CD4-positive, alpha-beta T cell (primary cell): ENCODE results near the gene OR51B4. TPM values are rescaled to one million over a fixed set of nuclear protein-coding genes. Genes with fewer than 3 reads are reported as not detected.

Source experiments
- ATAC-seq: fragments of 200-7000 bp; cut with Tn5 transposase; one replicate; pipeline ENCODE4 v1.10.0; 2022; ENCODE audit warnings: mild to moderate bottlenecking; ENCODE audit not compliant: poor library complexity
- CTCF ChIA-PET: fragments of 350-600 bp; sonication (Branson Sonifier 250); formaldehyde crosslinking; loops from one replicate; lab custom pipeline; 2021; ENCODE audit warnings: antibody characterized with exemption, inconsistent platforms; lab: Charles Lee
- POLR2A ChIA-PET: fragments of 350-600 bp; sonication (Branson Sonifier 250); formaldehyde crosslinking; loops from one replicate; lab custom pipeline; 2021; ENCODE audit warnings: antibody characterized with exemption, inconsistent platforms; lab: Charles Lee
- DNase-seq, 14 experiments: peaks; one replicate each; pipeline ENCODE4 v3.0.0-alpha.2; 2013 to 2020; ENCODE audit warnings: mixed read lengths in 2 of 14
- H3K27ac ChIP-seq, 2 donors: one replicate each; pipeline versions ENCODE4 v1.5.1 to v1.7.0; 2013; ENCODE audit warnings: low read length in 2 of 2, low read depth in 1 of 2, mild to moderate bottlenecking in 1 of 2
- H3K27me3 ChIP-seq, 2 experiments: 1 replicate in 1 of 2; 2 replicates in 1 of 2; pipeline versions ENCODE4 v1.6.1 to v1.7.0; 2013; ENCODE audit warnings: low read length in 2 of 2, control low read depth in 1 of 2, mild to moderate bottlenecking in 1 of 2, moderate library complexity in 1 of 2; ENCODE audit not compliant: insufficient read depth in 2 of 2, control insufficient read depth in 1 of 2
- H3K36me3 ChIP-seq: one replicate; pipeline ENCODE4 v1.6.1; 2013; ENCODE audit warnings: low read length, control low read depth; ENCODE audit not compliant: insufficient read depth
- H3K4me1 ChIP-seq: one replicate; pipeline ENCODE4 v1.6.1; 2013; ENCODE audit warnings: low read length, control low read depth; ENCODE audit not compliant: insufficient read depth
- H3K4me3 ChIP-seq: one replicate; pipeline ENCODE4 v1.5.1; 2013; ENCODE audit warnings: mild to moderate bottlenecking, low read length, moderate library complexity
- H3K9me3 ChIP-seq, 2 experiments: 1 replicate in 1 of 2; 2 replicates in 1 of 2; pipeline versions ENCODE4 v1.6.1 to v1.7.0; 2013; ENCODE audit warnings: low read length in 2 of 2, mild to moderate bottlenecking in 2 of 2, control low read depth in 1 of 2, moderate library complexity in 1 of 2; ENCODE audit not compliant: control insufficient read depth in 1 of 2, insufficient read depth in 1 of 2
- H3K27ac Mint-ChIP-seq: one replicate; pipeline ENCODE4 v1.8.0; 2020; ENCODE audit warnings: mixed read lengths
- H3K27me3 Mint-ChIP-seq: one replicate; pipeline ENCODE4 v1.8.0; 2021; ENCODE audit warnings: mixed read lengths
- H3K36me3 Mint-ChIP-seq: one replicate; pipeline ENCODE4 v1.8.0; 2021; ENCODE audit warnings: low read depth, mixed read lengths
- H3K4me1 Mint-ChIP-seq: one replicate; pipeline ENCODE4 v1.8.0; 2021; ENCODE audit warnings: low read depth, mixed read lengths
- H3K4me3 Mint-ChIP-seq: one replicate; pipeline ENCODE4 v1.8.0; 2020; ENCODE audit warnings: mild to moderate bottlenecking, mixed read lengths
- H3K9me3 Mint-ChIP-seq: one replicate; pipeline ENCODE4 v1.8.0; 2020; ENCODE audit warnings: mixed read lengths
- intact Hi-C, 2 experiments: fragments of 100-400 bp; cut with DNase I in 1 of 2; cut with micrococcal nuclease in 1 of 2; formaldehyde crosslinking; loops; one replicate each; pipeline versions ENCODE4 v1.15.1 to v1.9.0; 2023 to 2025; cut with DNase I, micrococcal nuclease
- total RNA-seq, 174 experiments: library from RNA in 2 of 174; stranded (reverse) in 2 of 174; gene quantifications; one replicate each; pipeline ENCODE4 v1.2.3 and lab custom pipeline; 2021 to 2026
- TF ChIP-seq, protein P1 (sequence below): fragments of 200-600 bp; IDR thresholded peaks from one replicate; pipeline ENCODE4 v1.8.0; 2022; ENCODE audit warnings: antibody characterized with exemption, mild to moderate bottlenecking

Gene OR51B4
- total RNA-seq, 2 experiments from 2014 or later = not detected

DNA sequence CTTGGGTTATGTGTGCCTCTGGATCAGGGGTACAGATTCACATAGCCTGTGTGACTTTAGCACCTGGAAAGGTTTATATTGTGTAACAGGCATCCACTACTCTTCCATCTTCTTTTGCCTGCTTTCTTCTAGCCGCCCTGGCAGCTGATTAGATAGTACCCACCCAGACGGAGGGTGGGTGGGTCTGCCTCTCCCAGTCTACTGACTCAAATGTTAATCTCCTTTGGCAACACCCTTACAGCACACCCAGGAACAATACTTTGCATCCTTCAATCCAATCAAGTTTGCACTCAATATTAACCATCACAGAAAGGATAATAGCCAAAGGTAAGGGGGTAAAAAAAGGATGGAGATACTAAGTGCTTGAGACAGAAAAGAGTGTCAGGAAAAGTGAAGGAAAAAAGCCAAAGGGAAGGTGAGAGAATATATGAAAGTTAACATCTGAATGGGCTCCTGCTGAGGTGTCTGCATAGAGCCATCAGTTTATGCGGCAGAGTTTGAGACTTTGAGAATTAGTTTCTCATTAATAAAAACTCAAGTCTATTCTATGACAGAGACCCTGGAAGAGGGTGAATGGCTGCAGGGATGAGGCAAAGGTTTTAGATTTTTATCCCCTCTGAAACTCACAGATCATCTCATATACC lies 46.9 kb upstream of the OR51B4 start:
- intact Hi-C loops = no loop called here
- no peak for ATAC-seq
- no peak for DNase-seq
- H3K27me3 Mint-ChIP-seq = peaks cover 19% of the 10 kb centered on the region
- H3K27ac Mint-ChIP-seq = no peak overlapping the region
- Histone ChIP-seq H3K36me3 (no peaks in the 10 kb centered on the region), H3K9me3 (no peaks in the 10 kb centered on the region), H3K4me3 (no peak overlapping the region), H3K27me3 (no peaks in the 10 kb centered on the region), H3K4me1 (no peaks in the 10 kb centered on the region), H3K27ac (no peak overlapping the region)
- POLR2A ChIA-PET = no interaction called here
- CTCF ChIA-PET = no interaction called here
- H3K9me3 Mint-ChIP-seq = no peaks in the 10 kb centered on the region
- H3K4me3 Mint-ChIP-seq = no peak overlapping the region
- TF ChIP-seq, protein P1, sequence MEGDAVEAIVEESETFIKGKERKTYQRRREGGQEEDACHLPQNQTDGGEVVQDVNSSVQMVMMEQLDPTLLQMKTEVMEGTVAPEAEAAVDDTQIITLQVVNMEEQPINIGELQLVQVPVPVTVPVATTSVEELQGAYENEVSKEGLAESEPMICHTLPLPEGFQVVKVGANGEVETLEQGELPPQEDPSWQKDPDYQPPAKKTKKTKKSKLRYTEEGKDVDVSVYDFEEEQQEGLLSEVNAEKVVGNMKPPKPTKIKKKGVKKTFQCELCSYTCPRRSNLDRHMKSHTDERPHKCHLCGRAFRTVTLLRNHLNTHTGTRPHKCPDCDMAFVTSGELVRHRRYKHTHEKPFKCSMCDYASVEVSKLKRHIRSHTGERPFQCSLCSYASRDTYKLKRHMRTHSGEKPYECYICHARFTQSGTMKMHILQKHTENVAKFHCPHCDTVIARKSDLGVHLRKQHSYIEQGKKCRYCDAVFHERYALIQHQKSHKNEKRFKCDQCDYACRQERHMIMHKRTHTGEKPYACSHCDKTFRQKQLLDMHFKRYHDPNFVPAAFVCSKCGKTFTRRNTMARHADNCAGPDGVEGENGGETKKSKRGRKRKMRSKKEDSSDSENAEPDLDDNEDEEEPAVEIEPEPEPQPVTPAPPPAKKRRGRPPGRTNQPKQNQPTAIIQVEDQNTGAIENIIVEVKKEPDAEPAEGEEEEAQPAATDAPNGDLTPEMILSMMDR = no peak
- no peaks in the 10 kb centered on the region for H3K36me3 Mint-ChIP-seq
- no peaks in the 10 kb centered on the region for H3K4me1 Mint-ChIP-seq

DNA sequence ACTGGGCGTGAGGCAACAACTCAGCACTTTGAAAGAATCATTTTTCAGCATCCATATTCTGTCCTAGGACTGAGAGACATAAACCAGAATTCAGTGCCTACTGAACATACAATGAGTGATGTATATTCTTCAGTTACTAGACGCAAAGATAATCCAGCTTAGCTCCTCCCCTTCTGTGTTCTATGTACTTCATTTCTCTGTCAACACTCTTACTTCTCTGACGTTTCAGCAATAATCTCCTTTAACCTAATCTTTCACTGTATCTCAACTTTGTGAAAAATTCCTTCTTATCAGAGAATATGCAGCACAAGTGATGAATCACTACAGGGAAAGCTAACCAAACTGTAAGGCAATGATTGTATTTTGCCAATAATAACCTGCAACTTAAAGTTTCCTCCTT lies 44.1 kb upstream of the OR51B4 start:
- Mint-ChIP-seq H3K36me3 (no peaks in the 10 kb centered on the region), H3K4me1 (no peaks in the 10 kb centered on the region), H3K27ac (no peak overlapping the region), H3K9me3 (no peaks in the 10 kb centered on the region), H3K27me3 (peaks cover 12% of the 10 kb centered on the region), H3K4me3 (no peak overlapping the region)
- Histone ChIP-seq H3K27me3 (no peaks in the 10 kb centered on the region), H3K27ac (no peak overlapping the region), H3K4me3 (no peak overlapping the region), H3K9me3 (peaks cover 0 to 3% of the 10 kb centered on the region in 2 experiments), H3K36me3 (no peaks in the 10 kb centered on the region), H3K4me1 (no peaks in the 10 kb centered on the region)
- CTCF ChIA-PET = no interaction called here
- DNase-seq (no peak), ATAC-seq (no peak)
- TF ChIP-seq, protein P1 = no peak
- POLR2A ChIA-PET = no interaction called here
- intact Hi-C loops = no loop called here

DNA sequence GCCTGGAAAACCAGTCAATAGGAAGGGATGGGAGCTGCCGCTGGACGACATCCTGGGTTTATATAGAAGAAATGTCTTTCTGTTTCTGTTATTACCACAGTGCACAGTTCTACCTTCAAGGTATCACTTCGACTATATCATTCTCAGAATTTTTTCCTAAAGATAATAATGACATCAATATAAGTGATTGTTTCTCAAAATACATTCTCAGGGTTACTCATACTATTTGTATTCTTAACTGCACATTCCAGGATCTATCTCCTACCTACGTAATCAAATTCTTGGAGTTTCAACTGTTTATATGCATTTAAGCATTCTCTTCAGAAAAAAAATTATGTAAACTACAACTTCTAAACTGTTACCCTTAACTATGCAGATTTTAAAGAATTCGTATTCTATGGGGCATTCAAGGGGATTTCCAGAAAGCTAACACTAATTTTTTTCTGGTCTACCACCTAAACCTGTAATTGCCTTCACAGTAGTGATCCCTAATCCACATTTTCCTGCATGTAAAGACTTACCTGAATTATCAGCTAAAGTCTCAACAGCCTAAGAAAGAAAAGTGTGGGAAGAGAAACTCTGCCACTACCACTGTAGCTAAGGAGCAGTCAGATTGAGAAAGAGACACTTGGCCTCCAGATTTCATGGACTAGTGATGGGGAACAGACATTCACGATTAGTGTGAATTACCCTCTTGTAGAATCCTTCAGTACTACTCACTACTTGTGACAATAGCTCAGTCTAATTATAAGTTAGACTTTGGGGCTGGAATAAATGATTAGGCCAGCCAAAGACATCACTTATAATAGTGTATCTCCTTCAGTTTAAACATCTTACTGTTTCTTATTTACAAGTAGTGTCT lies 42.0 kb upstream of the OR51B4 start, which contains the start of gene OR51B5:
TSS of gene OR51B5 (minus strand) at position 51 of the 862 bp plus-strand sequence. CDS start at position 51, 0 bp downstream.
- no peak within 1 kb of the TSS for H3K4me3 ChIP-seq
- CTCF ChIA-PET = no interaction called here
- Mint-ChIP-seq H3K4me1 (no peaks in the 10 kb centered on the region), H3K36me3 (no peaks in the 10 kb centered on the region), H3K27ac (no peak within 1 kb of the TSS), H3K4me3 (no peak within 1 kb of the TSS), H3K27me3 (peaks cover 13% of the 10 kb centered on the region), H3K9me3 (no peaks in the 10 kb centered on the region)
- H3K9me3 ChIP-seq = peaks cover 0 to 3% of the 10 kb centered on the region in 2 experiments
- DNase-seq (no peak), ATAC-seq (no peak)
- TF ChIP-seq, protein P1 = no peak
- intact Hi-C loops = no loop called here
- H3K27me3 ChIP-seq = no peaks in the 10 kb centered on the region
- no peaks in the 10 kb centered on the region for H3K4me1 ChIP-seq
- H3K27ac ChIP-seq = no peak within 1 kb of the TSS
- H3K36me3 ChIP-seq = no peaks in the 10 kb centered on the region
- POLR2A ChIA-PET = no interaction called here
